Measurements from ENCODE around the gene PALMD. TPM values are rescaled to one million over a fixed set of nuclear protein-coding genes. Genes with fewer than 3 reads are reported as not detected.

Gene PALMD
- polyA plus RNA-seq, 2 of the 4 experiments (the other 2 are of a cell fraction): 0.92 to 3.1 TPM

GRCh38 chr1:99735852-99736251 is 89.9 kb downstream of the PALMD start:
- Histone ChIP-seq H3K4me1 (peaks cover 7% of the 10 kb centered on the region; the same call in 1 of the 3 replicates), H3K27ac (no peak overlapping the region), H3K4me2 (no peak overlapping the region), H3K4me3 (no peak overlapping the region), H3K9me3 (no peaks in the 10 kb centered on the region)
- ChIA-PET POLR2A (no interaction called here), CTCF (no interaction called here)
- FAIRE-seq (no peak), DNase-seq (ENCODE audit: low read depth in 1 of 2, low spot score in 1 of 2) (no peak), ATAC-seq (no peak)
- TF ChIP-seq HOXB13 (CRISPR knock-in tag; IDR thresholded peaks at IDR 0.05; ENCODE audit: low read depth) (no peak), CTCF (IDR thresholded peaks at IDR 0.05) (no peak), HMGXB4 (CRISPR knock-in tag; IDR thresholded peaks at IDR 0.05; ENCODE audit: borderline replicate concordance) (no peak), HES2 (IDR thresholded peaks at IDR 0.05) (no peak), ZNF302 (CRISPR knock-in tag; IDR thresholded peaks at IDR 0.05) (no peak), RCOR1 (IDR thresholded peaks at IDR 0.05; ENCODE audit: low read depth, low read length) (no peak), ZSCAN20 (CRISPR knock-in tag; IDR thresholded peaks at IDR 0.05) (no peak), REST (IDR thresholded peaks at IDR 0.05) (no peak), ESRRA (IDR thresholded peaks at IDR 0.05; ENCODE audit: borderline replicate concordance, low read length) (no peak), MAZ (IDR thresholded peaks at IDR 0.05; ENCODE audit: borderline replicate concordance, low read depth, low read length) (no peak), POLR2A (IDR thresholded peaks at IDR 0.05; ENCODE audit: low read length) (no peak), RFX5 (IDR thresholded peaks at IDR 0.05) (no peak), RNF2 (IDR thresholded peaks at IDR 0.05; ENCODE audit: borderline replicate concordance, low read depth) (no peak), POLR2AphosphoS2 (conservative IDR thresholded peaks at IDR 0.05; ENCODE audit: low read length) (no peak), NFE2L2 (conservative IDR thresholded peaks at IDR 0.05; ENCODE audit: low read length) (no peak), BHLHE40 (IDR thresholded peaks at IDR 0.05; ENCODE audit: low read depth, low read length) (no peak)
- WGBS (ENCODE audit: missing lambda C conversion rate): 48% methylated on average over 2 of the region's 2 CpGs

- no peaks in the 10 kb centered on the region for H3K9me3 ChIP-seq
- ATAC-seq: peak; percentile 97 to 99
- no peak for FAIRE-seq
- no peak overlapping the region for H3K4me3 ChIP-seq
- H3K4me2 ChIP-seq: no peak overlapping the region
- WGBS (ENCODE audit: missing lambda C conversion rate): 6% methylated on average over 4 of the region's 4 CpGs
- DNase-seq (ENCODE audit: low read depth in 1 of 2, low spot score in 1 of 2): peak; percentile 29 to 74
- POLR2A ChIA-PET: no interaction called here
- CTCF ChIA-PET: interaction anchor here (0.6 kb wide), 1 partner anchor 556 kb away, joined by 3 read pairs; no protein-coding TSS in a partner anchor
- peaks cover 7% of the 10 kb centered on the region; the same call in 1 of the 3 replicates for H3K4me1 ChIP-seq
- no peak overlapping the region for H3K27ac ChIP-seq
- TF ChIP-seq NFE2L2 (conservative IDR thresholded peaks at IDR 0.05; ENCODE audit: low read length): no peak
- no peak for TF ChIP-seq REST (IDR thresholded peaks at IDR 0.05)
- peak; percentile 29 for TF ChIP-seq MAFK (IDR thresholded peaks at IDR 0.05; ENCODE audit: partially characterized antibody)
- TF ChIP-seq CTCF (IDR thresholded peaks at IDR 0.05): peak; percentile 50
- peak; percentile 68 to 69 for TF ChIP-seq RAD21 (conservative IDR thresholded peaks at IDR 0.05 in 1 of 2, IDR thresholded peaks at IDR 0.05 in 1 of 2)
- peak; percentile 47 for TF ChIP-seq SMC3 (IDR thresholded peaks at IDR 0.05)
- no peak for TF ChIP-seq RNF2 (IDR thresholded peaks at IDR 0.05; ENCODE audit: borderline replicate concordance, low read depth)
- no peak for TF ChIP-seq E2F6 (IDR thresholded peaks at IDR 0.05; ENCODE audit: borderline replicate concordance, low read depth)
Measured at GRCh38 chr1:99737016-99737415, 91.1 kb downstream of the PALMD start.

Data from A549 (cell line).